Glomerular visceral epithelial cell (primary cell): ENCODE measurements around the gene PABPC1L2A.
"Not testable (repeated sequence)": the region's sequence is repeated elsewhere in the genome, so short reads cannot be mapped to it uniquely, and the experiment has no call there.

Experiments used
- DNase-seq: peaks from one replicate; pipeline ENCODE4 v3.0.0-alpha.2; 2016; ENCODE audit errors: extremely low spot score

PABPC1L2A gene

DNA sequence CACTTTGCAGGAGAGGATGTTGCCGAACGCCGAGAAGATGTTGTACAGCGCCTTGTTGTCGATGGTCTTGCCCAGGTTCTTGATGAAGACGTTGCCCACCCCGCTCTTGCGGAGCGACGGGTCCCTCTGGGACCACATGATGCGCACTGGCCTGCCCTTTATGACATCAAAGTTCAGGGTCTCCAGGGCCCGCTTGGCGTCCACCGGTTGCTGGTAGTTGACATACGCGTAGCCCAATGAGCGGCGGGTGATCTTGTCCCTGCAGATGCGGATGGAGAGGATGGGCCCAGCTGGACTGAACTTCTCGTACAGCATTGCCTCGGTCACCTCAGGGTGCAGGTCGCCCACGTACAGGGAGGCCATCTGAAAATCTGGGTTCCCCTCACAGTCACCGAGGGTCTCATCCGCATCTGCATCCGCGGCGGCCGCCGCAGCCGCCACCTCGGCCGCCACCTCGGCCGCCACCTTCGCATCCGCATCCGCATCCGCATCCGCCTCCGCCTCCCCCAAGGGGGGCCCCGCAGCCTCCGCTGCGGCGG lies at the start of gene PABPC1L2A:
PABPC1L2A (minus strand) TSS at position 489 of the 539 bp plus-strand sequence; CDS start at position 363, 126 bp downstream.
- not testable (repeated sequence) for DNase-seq

DNA sequence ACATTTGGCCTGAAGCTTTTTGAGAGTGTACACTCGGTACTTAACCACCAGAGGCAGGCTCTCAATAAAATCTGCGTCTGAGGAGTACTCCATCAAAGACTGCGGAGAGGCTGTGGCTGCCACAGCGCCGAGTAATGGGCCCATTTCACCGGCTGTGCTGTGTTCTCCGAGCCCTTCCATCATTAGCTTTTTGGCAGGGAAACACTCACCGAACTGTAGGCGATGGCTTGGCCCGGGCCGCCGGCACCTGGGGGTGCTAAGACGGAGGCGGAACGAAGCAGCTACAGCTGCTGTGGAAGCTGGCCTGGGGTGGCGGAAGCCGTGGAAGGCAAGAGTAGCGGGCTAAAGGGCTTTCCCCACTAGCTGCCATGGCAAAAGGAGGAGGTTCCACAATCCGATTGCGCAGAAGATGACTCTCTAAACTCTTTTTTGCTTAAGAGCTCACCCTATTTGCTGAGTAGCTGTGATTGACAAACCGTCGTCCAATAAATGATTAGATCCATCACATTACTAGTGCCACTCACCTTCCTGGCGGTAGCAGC lies 48.5 kb upstream of the PABPC1L2A start:
- DNase-seq = no peak

DNA sequence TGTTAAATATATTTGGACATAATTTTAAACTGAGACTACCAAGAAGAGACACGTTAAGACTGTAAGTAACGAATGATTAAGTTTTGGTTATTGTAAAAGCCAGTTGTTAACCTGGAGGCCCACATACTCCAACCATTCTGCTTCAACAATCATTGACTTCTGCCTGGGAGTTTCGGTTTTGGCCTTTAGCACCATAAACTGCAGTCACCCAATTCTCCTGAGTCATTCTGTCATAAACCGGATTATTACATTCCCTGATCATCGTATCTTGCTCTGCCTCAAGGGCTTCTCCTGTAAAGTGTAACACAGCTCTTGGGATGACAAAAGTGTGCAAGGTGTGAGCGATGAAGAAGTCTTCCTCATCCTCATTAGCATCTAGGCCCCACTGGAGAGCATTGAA lies 46.9 kb upstream of the PABPC1L2A start:
- no peak for DNase-seq

DNA sequence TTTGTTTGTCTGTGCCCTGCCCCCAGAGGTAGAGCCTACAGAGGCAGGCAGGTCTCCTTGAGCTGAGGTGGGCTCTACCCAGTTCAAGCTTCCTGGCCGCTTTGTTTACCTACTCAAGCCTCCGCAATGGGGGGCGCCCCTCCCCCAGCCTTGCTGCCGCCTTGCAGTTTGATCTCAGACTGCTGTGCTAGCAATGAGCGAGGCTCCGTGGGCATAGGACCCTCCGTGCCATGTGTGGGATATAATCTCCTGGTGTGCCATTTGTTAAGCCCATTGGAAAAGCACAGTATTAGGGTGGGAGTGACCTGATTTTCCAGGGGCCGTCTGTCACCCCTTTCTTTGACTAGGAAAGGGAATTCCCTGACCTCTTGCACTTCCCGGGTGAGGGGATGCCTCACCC lies 20.2 kb upstream of the PABPC1L2A start:
- DNase-seq = not testable (repeated sequence)

DNA sequence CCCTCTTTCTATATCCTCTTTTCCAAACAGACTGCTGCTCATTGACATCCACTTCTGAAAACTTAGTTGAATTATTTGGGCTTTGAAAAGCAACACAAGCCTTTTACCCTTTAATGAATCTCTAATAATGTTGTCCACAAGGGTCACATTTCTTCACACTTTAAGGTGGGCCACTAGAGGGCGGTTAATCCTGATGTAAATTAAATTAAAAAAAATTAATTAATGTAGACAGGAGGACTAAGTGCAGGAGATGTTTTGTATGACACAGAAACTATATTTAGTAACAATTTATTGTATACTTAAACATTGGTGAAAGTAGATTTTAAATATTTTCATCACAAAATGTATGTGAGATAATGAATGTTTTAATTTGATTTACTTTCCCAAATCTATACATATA lies 7.5 kb upstream of the PABPC1L2A start:
- DNase-seq = not testable (repeated sequence)

DNA sequence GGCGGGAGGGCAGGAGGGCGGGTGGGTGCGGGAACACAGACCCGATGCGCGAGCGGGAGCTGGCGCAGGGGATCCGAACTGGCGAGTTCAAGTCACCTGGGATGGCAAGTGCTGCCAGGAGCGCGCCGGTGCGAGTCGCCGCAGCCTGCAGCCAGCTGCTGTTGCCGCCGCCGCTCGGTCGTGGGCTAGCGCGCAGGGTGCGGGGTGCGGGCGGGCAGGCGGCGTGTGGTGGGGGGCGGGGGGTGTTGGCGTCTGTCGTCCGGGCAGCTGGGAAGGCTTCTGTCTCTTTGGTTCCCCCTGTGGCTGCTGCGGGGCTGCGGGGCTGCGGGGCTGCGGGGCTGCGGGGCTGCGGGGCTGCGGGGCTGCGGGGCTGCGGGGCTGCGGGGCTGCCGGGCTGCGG lies 572 bp upstream of the PABPC1L2A start:
- not testable (repeated sequence) for DNase-seq

GRCh38 chrX:73078597-73078996 lies 715 bp downstream of the PABPC1L2A start:
- DNase-seq = not testable (repeated sequence)

GRCh38 chrX:73076838-73077237 lies 2.5 kb downstream of the PABPC1L2A start:
- DNase-seq = no peak

DNA sequence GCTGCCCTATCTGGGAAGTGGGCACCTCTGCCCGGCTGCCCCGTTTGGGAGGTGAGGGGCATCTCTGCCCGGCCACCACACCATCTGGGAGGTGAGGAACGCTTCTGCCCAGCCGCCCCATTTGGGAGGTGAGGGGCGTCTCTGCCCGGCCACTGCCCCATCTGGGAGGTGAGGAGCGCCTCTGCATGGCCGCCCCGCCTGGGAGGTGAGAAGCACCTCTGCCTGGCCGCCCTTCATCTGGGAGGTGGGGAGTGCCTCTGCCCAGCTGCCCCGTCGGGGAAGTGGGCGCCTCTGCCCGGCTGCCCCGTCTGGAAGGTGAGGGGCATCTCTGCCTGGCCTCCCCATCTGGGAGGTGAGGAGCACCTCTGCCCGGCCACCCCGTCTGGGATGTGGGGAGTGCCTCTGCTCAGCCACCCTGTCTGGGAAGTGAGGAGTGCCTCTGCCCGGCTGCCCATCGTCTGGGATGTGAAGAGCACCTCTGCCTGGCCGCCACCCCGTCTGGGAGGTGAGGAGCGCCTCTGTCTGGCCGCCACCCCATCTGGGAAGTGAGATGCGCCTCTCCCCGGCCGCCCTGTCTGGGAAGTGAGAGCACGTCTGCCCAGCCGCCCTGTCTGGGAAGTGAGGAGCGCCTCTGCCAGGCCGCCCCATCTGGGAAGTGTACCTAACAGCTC lies 9.8 kb downstream of the PABPC1L2A start:
- no peak for DNase-seq

DNA sequence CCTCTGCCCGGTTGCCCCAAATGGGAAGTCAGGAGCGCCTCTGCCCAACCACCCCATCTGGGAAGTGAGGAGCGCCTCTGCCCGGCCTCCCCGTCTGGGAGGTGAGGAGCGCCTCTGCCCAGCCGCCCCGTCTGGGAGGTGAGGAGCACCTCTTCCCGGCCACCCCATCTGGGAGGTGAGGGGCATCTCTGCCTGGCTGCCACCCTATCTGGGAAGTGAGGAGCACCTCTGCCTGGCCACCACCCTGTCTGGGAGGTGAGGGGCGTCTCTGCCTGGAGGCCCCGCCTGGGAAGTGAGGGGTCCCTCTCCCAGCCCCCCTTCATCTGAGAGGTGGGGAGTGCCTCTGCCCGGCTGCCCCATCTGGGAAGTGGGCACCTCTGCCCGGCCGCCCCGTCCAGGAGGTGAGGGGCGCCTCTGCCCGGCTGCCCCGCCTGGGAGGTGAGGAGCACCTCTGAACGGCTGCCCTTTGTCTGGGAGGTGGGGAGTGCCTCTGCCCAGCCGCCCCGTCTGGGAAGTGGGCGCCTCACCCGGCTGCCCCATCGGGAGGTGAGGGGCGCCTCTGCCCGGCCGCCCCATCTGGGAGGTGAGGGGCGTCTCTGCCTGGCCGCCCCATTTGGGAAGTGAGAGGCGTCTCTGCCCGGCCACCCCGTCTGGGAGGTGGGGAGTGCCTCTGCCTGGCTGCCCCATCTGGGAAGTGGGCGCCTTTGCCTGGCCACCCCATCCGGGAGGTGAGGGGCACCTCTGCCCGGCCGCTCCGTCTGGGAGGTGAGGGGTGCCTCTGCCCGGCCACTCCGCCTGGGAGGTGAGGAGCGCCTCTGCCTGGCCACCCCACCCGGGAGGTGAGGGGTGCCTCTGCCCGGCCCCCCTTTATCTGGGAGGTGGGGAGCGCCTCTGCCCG lies 10.6 kb downstream of the PABPC1L2A start:
- no peak for DNase-seq

DNA sequence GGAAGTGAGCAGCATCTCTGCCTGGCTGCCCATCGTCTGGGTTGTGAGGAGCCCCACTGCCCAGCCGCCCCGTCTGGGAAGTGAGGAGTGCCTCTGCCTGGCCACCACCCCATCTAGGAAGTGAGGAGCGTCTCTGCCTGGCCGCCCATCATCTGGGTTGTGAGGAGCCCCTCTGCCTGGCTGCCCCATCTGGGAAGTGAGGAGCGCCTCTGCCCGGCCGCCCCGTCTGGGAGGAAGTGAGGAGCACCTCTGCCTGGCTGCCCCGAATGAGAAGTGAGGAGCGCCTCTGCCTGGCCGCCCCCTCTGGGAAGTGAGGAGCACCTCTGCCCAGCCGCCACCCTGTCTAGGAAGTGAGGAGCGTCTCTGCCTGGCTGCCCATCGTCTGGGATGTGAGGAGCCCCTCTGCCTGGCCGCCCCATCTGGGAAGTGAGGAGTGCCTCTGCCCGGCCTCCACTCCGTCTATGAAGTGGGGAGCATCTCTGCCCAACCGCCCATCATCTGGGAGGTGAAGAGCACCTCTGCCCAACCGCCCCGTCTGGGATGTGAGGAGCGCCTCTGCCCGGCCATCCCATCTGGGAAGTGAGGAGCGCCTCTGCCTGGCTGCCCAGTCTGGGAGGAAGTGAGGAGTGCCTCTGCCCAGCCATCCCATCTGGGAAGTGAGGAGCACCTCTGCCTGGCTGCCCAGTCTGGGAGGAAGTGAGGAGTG lies 11.4 kb downstream of the PABPC1L2A start:
- not testable (repeated sequence) for DNase-seq

- DNase-seq = no peak
These were observed 50.4 kb downstream of the PABPC1L2A start for GRCh38 chrX:73028876-73029275.
